HG03571 (cell line): ENCODE results near the gene ADAM23.

Experiments used
- ATAC-seq: cut with Tn5 transposase; IDR thresholded peaks from one replicate; pipeline ENCODE4 v1.9.1; 2021; ENCODE audit not compliant: unreplicated experiment

The ADAM23 gene

DNA sequence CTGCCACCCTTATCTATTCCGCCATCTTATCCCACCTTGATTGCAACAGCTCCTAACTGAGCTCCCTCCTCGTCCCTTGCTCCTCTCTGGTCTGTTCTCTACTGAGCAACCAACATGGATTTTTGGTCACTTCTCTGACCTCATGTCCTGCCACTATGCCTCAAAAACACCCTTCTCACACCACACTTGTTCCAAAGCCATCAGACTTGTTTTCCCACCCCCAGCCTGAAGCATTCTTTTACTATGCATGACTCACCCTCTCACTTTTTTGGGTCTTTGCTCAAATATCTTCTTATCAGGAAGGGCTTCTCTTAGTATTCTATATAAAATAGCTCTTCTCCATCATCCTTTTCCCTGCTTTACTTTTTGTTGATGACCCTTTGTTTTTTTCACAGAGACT, 196.3 kb downstream of the ADAM23 start:
- ATAC-seq = no peak

DNA sequence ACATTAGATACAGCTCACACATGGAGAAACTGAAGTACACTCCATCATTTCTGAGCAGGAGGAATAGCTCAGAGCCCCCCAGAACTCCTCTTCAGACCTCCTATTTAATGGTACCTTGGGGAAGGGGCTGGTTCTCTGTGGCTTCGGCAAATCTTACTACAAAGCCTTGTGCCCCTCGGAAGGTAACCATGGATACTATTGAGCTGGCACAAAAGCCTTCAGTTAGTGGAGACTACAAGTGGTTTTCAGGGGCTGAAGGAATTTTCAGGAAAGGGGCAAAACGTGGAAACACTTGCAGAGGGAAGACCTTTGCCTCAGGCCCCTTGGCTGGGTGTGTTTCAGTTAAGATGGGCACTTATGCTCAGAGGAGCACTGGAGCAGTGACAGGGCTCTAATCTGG, 197.9 kb downstream of the ADAM23 start:
- no peak for ATAC-seq

DNA sequence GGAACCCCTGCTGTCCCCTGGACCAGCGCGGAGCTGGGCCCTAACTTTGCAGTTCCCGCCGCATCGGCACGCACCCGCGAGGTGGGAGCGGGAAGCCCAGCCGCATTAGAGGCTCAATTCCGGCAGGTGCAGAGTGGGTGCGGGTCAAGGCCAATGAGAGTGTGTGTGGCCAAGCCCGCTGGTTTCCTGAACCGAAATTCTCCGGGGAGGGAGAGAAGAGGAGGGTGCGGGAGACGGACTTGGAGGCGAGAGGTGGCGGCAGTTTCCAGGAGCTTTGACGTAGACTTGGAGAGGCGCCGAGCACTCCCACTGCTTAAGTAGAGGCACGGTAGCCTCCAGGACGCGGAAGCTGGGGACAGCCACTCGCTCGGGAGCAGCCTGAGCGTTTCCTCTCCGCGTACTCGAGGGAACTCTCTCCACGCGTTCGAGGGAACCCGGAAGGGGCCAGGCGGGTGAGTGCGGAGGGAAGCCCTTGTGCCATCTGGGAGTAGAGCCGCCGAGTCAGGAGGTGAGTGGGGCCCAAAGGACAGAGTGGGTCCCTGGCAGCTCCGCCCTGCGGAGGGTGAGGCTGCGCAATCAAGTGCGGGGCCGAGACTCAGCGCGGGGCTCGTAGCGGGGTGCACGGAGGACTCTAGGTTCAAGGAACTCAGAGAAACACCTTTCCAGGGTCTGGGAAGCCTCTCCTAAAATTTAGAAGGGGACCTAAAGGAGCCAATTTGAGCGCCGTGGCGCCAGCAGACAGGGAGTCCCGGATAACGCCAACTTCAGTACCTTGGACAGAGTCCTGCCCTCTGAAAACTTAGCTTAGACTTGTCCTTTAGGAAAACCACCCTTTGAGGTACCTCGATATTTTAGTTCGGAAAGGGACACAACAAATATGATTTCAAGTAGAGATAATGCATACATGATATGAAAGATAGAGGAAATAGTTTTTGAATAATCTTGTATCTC, 199.0 kb downstream of the ADAM23 start, which contains the start of gene FAM237A:
Gene FAM237A, plus strand, starts transcription at position 413 of the 951 bp plus-strand sequence. CDS start 1,750 bp downstream, outside the sequence.
- no peak for ATAC-seq

DNA sequence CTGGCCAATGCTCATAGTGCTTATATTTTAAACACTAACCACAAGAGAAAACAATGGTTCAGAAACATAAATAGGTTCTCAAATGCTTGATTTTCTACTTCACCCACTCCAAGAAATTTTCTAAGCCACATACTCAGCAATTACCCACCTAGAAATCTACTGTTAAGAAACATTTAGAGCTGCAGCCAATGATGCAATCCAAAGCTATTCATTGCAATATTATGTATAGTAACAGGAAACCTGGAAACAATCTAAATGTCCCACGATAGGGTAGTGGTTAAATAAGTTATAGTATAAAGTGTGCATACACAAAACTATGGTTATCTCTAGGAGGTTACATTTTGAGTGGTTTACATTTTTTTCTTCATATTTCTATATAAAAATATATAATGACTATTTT, 204.7 kb downstream of the ADAM23 start:
- no peak for ATAC-seq

DNA sequence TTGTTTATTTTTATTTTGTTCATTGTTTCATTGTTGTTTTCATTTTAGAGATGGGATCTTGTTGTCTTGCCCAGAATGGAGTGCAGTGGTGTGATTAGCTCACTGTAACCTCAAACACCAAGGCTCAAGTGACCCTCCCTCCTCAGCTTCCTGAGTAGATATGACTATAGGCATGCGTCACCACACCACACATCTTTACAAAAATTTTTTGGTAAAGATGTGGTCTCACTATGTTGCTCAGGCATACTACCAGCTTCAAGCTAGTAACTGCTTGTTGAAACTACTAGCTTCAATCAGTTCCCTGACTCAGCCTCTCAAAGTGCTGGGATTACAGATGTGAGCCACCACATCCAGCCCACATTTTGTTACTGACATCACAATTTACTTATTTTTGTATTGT, 213.8 kb downstream of the ADAM23 start:
- no peak for ATAC-seq

DNA sequence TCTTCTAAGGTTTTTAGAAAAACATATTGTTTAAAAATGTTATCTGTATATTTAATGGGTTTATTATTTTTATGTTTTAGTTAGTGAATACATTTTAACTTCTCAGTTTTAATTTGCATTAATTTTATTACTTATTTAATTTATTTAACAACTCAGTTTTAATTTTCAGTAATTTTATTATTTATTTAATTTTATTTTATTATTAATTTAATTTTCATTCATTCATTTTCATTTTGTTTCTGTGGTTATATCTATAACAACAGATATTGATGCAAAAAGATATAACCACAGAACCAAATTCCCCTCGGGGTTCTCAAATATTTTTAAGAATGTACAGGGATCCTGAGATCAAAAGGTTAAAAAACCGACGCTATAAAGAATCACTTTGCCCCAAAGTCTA, 221.9 kb downstream of the ADAM23 start:
- no peak for ATAC-seq
